Urinary bladder (tissue), 4 donors: ENCODE results near the gene NKD1. TPM values are rescaled to one million over a fixed set of nuclear protein-coding genes. Genes with fewer than 3 reads are reported as not detected.

Experiments
- DNase-seq: peaks from one replicate; pipeline ENCODE4 v3.0.0-alpha.2; 2015; ENCODE audit errors: extremely low spot score
- H3K27ac ChIP-seq: one replicate; pipeline ENCODE4 v1.5.1; 2013; ENCODE audit warnings: low read depth, mild to moderate bottlenecking, moderate library complexity
- H3K36me3 ChIP-seq: one replicate; pipeline ENCODE4 v1.6.1; 2013; ENCODE audit warnings: mild to moderate bottlenecking, moderate library complexity; ENCODE audit not compliant: insufficient read depth
- H3K4me1 ChIP-seq: one replicate; pipeline ENCODE4 v1.6.1; 2013; ENCODE audit warnings: mild to moderate bottlenecking, moderate library complexity; ENCODE audit not compliant: insufficient read depth
- H3K4me3 ChIP-seq: one replicate; pipeline ENCODE4 v1.5.1; 2013; ENCODE audit warnings: low read depth, low read length
- WGBS: extraction: QIAGEN DNeasy Blood & Tissue Kit; methylation state at CpG from one replicate; pipeline ENCODE4 v1.1.7; 2013; 5-methylcytosine and 5-hydroxymethylcytosine counted together
- polyA plus RNA-seq: library from polyadenylated mRNA; stranded (reverse); fragments of 200-250 nt; gene quantifications from one replicate; pipeline ENCODE4 v1.2.3, GENCODE V29; 2013
- total RNA-seq: library from RNA; depleted of rRNA; stranded (reverse); fragments of >200 nt; gene quantifications from one replicate; pipeline ENCODE4 v1.2.3, GENCODE V29; 2014
- donor health status: healthy with polysubstance abuse.
- donor health status: healthy.

Gene NKD1
- total and polyA plus RNA-seq, 2 donors = 5.9 to 6.2 TPM

DNA sequence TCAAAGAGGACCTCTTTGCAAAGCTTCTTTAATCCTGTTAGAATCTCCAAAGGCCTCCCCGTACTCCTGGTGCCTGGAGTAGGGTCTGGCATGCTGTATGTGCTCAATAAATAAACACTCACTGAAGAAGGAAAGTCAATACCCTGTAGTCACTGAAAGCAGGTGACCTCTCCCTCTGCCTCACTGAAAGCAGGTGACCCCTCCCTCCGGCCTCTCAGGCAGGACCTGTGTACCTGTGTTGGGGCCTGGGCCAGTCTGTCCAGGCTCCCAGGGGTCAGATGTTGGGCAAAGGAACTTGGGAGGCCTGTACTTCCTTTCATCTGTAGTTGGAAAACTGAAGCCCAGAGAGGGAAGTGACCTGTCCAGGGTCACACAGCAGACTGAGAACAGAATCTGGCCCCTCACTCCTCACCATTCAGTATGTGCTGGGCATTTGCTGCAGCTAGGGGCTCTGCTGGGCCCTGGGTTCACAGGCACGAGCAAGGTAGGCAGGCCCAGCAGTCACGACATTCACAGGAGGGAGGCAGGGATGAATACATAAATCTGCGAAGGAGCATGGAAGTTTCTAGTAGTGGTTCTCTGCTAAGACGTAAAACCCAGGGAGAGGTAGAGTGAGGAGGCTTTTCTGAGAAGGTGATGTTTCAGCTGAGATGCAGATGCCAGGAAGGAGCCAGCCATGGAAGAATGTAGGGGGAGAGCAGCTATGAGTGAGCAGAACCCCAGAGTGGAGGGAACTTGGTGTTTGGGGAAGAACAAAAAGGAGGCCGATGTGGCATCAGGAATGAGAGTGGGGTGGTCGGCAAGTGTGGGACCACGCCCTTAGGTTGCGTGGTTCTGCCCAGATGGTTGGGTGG, 64.0 kb downstream of the NKD1 start:
- WGBS = 92% methylated on average over 10 of the region's 10 CpGs
- H3K4me1 ChIP-seq = no peaks in the 10 kb centered on the region
- H3K4me3 ChIP-seq = no peak overlapping the region
- no peak for DNase-seq
- H3K27ac ChIP-seq = no peak overlapping the region
- no peaks in the 10 kb centered on the region for H3K36me3 ChIP-seq

- WGBS = 92% methylated on average over 6 of the region's 6 CpGs
- Histone ChIP-seq H3K4me1 (no peaks in the 10 kb centered on the region), H3K4me3 (no peak overlapping the region), H3K36me3 (no peaks in the 10 kb centered on the region), H3K27ac (peak overlapping the region; percentile 51)
- no peak for DNase-seq
These were observed 64.6 kb downstream of the NKD1 start for GRCh38 chr16:50612849-50613198.

DNA sequence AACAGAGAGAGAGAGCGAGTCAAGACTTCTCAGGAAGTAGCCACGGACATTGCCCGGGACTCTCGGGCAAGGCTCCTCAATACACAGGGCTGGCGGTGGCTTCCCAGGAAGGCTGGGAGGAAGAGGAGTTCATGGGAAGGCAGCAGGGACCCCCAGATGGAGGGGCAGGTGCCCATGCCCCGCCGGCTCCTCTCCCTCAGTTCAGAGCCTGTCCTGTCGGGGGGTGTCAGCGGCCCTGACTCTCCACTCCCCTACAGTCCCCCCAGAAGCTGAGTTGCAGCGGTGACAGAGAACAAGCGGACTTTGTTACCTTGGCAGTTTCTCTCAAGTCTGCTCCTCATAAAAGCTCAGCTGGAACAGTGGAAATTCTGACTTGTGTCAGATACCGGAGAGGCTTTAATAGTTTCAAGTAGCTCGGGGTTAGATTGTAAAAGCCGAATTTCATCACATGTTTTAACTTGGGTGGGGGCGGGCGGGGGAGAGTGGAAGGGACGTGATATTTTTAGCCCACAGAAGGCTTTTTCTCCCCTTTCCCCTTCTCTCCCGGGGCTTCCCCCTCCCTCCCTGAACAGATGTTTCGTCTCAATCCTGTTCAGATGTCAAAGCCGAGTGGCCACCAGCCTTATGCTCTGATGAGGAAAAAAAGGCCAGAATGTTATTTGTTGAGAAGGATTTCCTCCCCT, 65.2 kb downstream of the NKD1 start:
- H3K4me3 ChIP-seq = no peak overlapping the region
- H3K36me3 ChIP-seq = no peaks in the 10 kb centered on the region
- 22% methylated on average over 20 of the region's 20 CpGs for WGBS
- DNase-seq = peak; percentile 61
- no peaks in the 10 kb centered on the region for H3K4me1 ChIP-seq
- H3K27ac ChIP-seq = peak overlapping the region; percentile 51

DNA sequence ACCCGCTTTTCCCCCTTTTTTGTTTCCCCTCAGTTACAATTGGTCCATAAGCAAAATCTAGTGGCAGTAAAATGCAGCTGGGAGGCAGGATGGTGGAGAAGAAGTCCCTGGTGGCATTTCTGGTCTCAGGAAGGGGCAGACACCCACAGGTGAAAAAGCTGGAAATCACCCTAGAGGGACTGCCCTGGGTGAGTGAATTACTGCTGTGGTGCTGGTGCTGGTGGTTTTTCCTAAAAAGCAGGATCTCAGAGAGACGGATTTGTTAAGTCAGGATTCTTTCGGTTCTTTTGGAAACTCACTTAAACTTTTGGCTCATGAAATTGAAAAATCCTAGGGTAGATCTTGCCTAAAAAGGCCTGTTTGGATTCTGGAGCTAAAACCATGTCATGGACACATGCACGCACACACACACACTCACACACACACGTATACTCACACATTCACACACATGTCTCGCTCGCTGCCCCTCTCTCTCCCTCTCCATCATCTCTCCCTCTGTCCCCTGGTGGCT, 65.8 kb downstream of the NKD1 start:
- DNase-seq = no peak
- WGBS = 56% methylated on average over 7 of the region's 7 CpGs
- H3K4me3 ChIP-seq = no peak overlapping the region
- H3K27ac ChIP-seq = peak overlapping the region; percentile 31
- no peaks in the 10 kb centered on the region for H3K36me3 ChIP-seq
- H3K4me1 ChIP-seq = no peaks in the 10 kb centered on the region

DNA sequence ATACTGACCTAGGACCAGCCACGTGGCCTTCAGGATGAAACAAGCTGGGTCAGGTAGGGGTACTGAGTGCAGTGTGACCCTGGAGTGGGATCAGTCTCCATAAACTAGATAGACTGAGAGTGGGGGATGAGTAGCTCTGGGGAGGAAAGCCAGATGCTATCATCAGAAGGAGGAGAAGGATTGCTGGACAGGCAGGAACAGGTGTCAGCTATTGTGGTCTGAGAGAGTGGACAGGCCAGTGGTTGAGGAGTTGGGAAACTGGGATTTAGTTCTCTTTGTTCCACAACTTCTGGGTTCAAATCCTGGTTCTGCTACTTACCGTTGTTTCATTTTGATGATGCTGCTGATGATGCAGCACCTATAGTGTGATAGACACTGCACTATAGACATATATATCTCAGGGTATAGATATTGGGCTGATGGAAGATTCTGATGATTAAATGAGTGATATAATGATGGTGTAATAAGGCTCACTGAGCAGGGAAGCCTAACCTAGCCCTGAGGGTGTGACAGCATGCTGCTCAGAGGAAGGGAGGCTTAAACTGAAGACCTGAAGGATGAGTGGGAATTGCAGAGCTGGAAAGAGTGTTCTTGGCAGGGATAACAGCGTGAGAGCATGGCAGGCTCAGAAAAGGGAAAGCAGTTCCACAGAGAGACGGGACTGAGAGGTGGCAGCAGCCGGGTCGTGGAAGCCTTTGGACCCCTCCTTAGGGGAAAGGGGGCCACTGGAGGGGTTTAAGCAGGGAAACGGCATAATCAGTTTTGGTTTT, 66.9 kb downstream of the NKD1 start:
- 69% methylated on average over 7 of the region's 7 CpGs for WGBS

DNA sequence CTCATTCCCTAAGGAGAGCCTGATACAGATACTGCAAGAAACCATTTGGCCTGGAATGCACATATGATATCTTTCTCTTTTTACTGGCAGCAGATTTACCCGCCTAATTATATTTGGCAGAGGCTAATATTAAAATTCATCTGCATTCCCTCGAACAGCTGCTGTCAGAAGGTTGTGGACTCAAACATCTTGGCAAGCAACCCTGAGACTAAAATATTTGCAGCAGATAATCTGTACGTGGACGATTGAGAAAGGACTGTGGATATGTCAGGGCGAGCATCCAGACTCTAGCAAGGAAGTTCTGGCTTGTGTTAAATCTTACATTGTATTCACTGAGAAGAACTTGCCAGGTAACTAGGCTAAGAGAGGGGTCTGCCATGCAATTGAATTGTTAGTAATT, 67.7 kb downstream of the NKD1 start:
- H3K4me1 ChIP-seq = no peaks in the 10 kb centered on the region
- 35% methylated on average over 5 of the region's 5 CpGs for WGBS
- no peak overlapping the region for H3K4me3 ChIP-seq
- DNase-seq = no peak
- no peak overlapping the region for H3K27ac ChIP-seq
- no peaks in the 10 kb centered on the region for H3K36me3 ChIP-seq

More for the DNA sequence above, 66.9 kb downstream of the NKD1 start:
- no peak overlapping the region for H3K27ac ChIP-seq
- H3K4me1 ChIP-seq = no peaks in the 10 kb centered on the region
- no peaks in the 10 kb centered on the region for H3K36me3 ChIP-seq
- DNase-seq = no peak
- H3K4me3 ChIP-seq = no peak overlapping the region

- no peak overlapping the region for H3K27ac ChIP-seq
- H3K4me1 ChIP-seq = no peaks in the 10 kb centered on the region
These were observed 68.2 kb downstream of the NKD1 start for GRCh38 chr16:50616386-50616785.

GRCh38 chr16:50616883-50617645, 68.9 kb downstream of the NKD1 start:
- no peak overlapping the region for H3K27ac ChIP-seq
- no peaks in the 10 kb centered on the region for H3K4me1 ChIP-seq
- H3K36me3 ChIP-seq = no peaks in the 10 kb centered on the region
- H3K4me3 ChIP-seq = no peak overlapping the region
- no peak for DNase-seq
- 59% methylated on average over 11 of the region's 11 CpGs for WGBS

More at GRCh38 chr16:50616386-50616785, 68.2 kb downstream of the NKD1 start:
- DNase-seq = no peak
- Histone ChIP-seq H3K4me3 (no peak overlapping the region), H3K36me3 (no peaks in the 10 kb centered on the region)
- WGBS = 76% methylated on average over 6 of the region's 6 CpGs

GRCh38 chr16:50617646-50618184, 69.5 kb downstream of the NKD1 start:
- Histone ChIP-seq H3K4me1 (no peaks in the 10 kb centered on the region), H3K27ac (no peak overlapping the region), H3K4me3 (no peak overlapping the region), H3K36me3 (no peaks in the 10 kb centered on the region)
- no peak for DNase-seq
- 94% methylated on average over 2 of the region's 2 CpGs for whole genome bisulfite sequencing

- 92% methylated on average over 12 of the region's 12 CpGs for WGBS
- no peak overlapping the region for H3K27ac ChIP-seq
- no peak for DNase-seq
- no peak overlapping the region for H3K4me3 ChIP-seq
- no peaks in the 10 kb centered on the region for H3K36me3 ChIP-seq
- H3K4me1 ChIP-seq = no peaks in the 10 kb centered on the region
These were observed 70.2 kb downstream of the NKD1 start for GRCh38 chr16:50618238-50618918.

DNA sequence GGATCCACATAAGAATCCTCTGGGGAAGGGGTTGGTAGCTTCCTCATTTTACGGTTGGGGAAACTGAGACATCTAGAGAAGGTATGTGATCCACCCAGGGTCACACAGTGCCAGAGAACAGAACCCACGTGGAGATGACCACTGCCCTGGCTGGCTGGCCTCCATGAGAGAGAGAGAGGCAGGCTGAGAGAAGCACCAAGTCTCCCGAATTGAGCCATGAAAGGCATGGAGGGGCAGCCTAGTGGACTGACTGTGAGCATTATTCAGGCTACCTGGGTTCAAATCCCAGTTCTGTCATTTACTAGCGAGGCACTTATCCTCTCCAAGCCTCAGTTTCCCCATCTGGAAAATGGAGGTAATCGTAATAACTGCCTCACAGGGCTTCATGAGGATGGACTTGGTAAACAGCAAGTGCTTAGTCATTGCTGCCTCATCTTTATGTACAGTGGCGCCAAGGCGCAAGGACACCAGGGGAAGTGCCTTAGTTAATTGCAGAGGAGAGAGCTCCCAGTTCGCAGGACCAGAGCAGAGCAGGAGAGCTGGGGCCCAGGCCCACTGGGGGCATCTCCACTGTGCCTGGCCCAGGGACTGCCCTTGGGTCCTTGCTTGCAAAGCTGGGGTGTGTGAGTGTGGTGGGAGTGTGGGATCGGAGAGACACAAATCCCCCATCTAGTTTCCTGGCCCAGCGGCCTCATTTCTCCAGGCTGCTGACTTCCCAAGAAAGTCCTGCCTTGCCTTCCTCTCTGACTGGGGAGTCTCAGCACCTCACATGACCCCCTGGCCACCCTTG, 71.7 kb downstream of the NKD1 start:
- H3K4me3 ChIP-seq = no peak overlapping the region
- no peaks in the 10 kb centered on the region for H3K4me1 ChIP-seq
- no peaks in the 10 kb centered on the region for H3K36me3 ChIP-seq
- 95% methylated on average over 10 of the region's 10 CpGs for WGBS
- H3K27ac ChIP-seq = no peak overlapping the region
- no peak for DNase-seq
